ENCODE measurements around the gene UBTD1. TPM values are rescaled to one million over a fixed set of nuclear protein-coding genes. Genes with fewer than 3 reads are reported as not detected.

Gene UBTD1
- total RNA-seq, 1 donor from 2014 or later, result 37.5 TPM

DNA sequence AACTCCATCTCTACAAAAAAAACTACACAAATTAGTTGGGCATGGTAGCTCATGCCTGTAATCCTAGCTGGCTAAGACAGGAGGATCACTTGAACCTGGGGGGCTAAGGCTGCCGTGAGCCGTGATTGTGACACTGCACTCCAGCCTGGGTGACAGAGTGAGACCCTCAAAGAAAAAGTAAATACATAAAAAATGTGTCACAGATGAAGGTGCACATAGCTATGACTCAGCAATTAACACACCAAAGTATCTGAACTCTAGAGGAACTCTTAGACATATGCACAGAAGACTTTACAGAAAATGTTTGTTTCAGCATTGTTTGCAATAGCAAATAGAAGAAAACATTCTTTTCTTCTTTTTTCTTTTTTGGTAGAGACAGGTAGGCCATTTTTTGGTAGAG is 99.1 kb downstream of the UBTD1 start:
- DNase-seq (no peak), ATAC-seq (no peak)
- intact Hi-C loops (cut with DNase I), result no loop called here
- Histone ChIP-seq H3K9me3 (no peaks in the 10 kb centered on the region), H3K27ac (peak overlapping the region; percentile 6), H3K4me3 (no peak overlapping the region), H3K4me1 (no peaks in the 10 kb centered on the region), H3K36me3 (no peaks in the 10 kb centered on the region), H3K27me3 (no peaks in the 10 kb centered on the region)
- TF ChIP-seq, protein P1, sequence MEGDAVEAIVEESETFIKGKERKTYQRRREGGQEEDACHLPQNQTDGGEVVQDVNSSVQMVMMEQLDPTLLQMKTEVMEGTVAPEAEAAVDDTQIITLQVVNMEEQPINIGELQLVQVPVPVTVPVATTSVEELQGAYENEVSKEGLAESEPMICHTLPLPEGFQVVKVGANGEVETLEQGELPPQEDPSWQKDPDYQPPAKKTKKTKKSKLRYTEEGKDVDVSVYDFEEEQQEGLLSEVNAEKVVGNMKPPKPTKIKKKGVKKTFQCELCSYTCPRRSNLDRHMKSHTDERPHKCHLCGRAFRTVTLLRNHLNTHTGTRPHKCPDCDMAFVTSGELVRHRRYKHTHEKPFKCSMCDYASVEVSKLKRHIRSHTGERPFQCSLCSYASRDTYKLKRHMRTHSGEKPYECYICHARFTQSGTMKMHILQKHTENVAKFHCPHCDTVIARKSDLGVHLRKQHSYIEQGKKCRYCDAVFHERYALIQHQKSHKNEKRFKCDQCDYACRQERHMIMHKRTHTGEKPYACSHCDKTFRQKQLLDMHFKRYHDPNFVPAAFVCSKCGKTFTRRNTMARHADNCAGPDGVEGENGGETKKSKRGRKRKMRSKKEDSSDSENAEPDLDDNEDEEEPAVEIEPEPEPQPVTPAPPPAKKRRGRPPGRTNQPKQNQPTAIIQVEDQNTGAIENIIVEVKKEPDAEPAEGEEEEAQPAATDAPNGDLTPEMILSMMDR (IDR thresholded peaks at IDR 0.05), result no peak

DNA sequence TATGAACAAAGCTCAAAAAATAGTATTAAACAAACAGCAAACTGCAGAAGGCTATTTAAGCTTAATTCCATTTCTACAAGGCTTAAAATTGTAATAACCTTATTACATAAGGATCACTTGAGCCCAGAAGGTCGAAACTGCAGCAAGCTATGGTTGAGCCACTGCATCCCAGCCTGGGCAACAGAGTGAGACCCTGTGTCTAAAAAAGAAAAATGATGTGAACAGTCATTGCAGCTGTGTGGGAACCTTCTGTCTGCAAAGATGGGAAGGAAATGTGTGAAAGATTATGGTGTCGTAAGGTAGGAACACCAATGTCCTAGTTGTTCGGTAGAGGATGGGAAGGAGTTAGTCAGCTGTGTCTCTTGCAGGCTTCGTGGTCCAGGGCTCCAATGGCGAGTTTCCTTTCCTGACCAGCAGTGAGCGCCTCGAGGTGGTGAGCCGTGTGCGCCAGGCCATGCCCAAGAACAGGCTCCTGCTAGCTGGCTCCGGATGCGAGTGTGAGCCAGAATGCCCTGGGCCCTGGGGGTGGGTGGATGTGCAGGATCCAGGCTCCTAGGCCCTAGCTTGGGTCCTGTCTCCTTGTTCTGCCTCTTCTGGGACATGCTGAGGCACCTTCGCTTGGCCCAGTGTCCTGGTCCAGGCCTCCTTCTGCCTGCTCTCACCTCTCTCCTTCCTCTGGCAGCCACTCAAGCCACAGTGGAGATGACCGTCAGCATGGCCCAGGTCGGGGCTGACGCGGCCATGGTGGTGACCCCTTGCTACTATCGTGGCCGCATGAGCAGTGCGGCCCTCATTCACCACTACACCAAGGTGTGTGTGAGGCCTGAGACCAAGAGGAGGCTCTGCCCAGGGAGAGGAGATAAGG is 99.9 kb downstream of the UBTD1 start:
- intact Hi-C loops (cut with DNase I), result no loop called here
- H3K9me3 ChIP-seq, result no peaks in the 10 kb centered on the region
- ATAC-seq (no peak), DNase-seq (no peak)
- H3K36me3 ChIP-seq, result no peaks in the 10 kb centered on the region
- H3K27ac ChIP-seq, result no peak overlapping the region
- no peak overlapping the region for H3K4me3 ChIP-seq
- TF ChIP-seq, protein P1 (IDR thresholded peaks at IDR 0.05), result no peak
- H3K27me3 ChIP-seq, result no peaks in the 10 kb centered on the region
- H3K4me1 ChIP-seq, result no peaks in the 10 kb centered on the region

DNA sequence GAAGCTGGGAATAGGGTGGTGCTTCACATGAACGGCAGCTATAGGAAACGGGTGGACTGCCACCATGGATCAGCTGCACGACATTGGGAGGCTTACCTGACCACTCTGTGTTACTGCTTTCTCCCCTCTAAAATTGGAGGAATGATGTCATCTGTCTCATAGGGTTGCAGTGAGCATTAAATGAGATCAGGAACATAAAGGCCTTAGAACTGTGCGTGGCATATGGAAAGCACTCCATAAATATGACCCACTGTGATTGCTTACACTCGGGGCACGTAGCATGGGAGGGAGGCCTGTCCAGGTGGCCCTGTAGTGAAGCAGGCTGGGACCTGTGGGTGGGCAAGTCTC is 100.5 kb downstream of the UBTD1 start:
- H3K27me3 ChIP-seq, result no peaks in the 10 kb centered on the region
- ATAC-seq, result no peak
- intact Hi-C loops (cut with DNase I), result no loop called here
- H3K4me1 ChIP-seq, result no peaks in the 10 kb centered on the region
- no peak overlapping the region for H3K4me3 ChIP-seq
- H3K9me3 ChIP-seq, result no peaks in the 10 kb centered on the region
- TF ChIP-seq, protein P1 (IDR thresholded peaks at IDR 0.05), result no peak
- DNase-seq, result no peak
- no peaks in the 10 kb centered on the region for H3K36me3 ChIP-seq
- no peak overlapping the region for H3K27ac ChIP-seq

DNA sequence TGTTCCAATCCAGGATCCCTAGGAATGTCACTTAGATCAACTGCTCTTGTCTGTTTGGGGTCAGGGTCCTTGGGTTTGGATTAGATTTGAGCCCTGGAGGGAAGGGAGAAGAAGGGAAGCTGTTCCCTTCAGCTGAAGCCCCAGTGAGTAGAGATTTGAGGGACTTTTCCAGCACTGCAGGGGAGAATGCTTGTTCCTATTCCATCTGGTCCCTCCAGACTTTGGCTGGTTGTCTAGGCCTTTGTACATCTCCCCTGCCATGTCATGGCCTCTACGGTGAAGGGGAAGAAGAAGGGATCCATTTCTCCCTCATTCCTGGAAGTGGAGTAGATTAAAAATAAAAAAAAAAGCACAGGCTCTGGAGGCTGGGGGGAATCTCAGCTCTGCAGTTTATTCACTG is 101.9 kb downstream of the UBTD1 start:
- intact Hi-C loops (cut with DNase I), result no loop called here
- DNase-seq (no peak), ATAC-seq (no peak)
- TF ChIP-seq, protein P1 (IDR thresholded peaks at IDR 0.05), result no peak
- Histone ChIP-seq H3K9me3 (no peaks in the 10 kb centered on the region), H3K27ac (no peak overlapping the region), H3K4me1 (no peaks in the 10 kb centered on the region), H3K27me3 (no peaks in the 10 kb centered on the region), H3K4me3 (no peak overlapping the region), H3K36me3 (no peaks in the 10 kb centered on the region)

DNA sequence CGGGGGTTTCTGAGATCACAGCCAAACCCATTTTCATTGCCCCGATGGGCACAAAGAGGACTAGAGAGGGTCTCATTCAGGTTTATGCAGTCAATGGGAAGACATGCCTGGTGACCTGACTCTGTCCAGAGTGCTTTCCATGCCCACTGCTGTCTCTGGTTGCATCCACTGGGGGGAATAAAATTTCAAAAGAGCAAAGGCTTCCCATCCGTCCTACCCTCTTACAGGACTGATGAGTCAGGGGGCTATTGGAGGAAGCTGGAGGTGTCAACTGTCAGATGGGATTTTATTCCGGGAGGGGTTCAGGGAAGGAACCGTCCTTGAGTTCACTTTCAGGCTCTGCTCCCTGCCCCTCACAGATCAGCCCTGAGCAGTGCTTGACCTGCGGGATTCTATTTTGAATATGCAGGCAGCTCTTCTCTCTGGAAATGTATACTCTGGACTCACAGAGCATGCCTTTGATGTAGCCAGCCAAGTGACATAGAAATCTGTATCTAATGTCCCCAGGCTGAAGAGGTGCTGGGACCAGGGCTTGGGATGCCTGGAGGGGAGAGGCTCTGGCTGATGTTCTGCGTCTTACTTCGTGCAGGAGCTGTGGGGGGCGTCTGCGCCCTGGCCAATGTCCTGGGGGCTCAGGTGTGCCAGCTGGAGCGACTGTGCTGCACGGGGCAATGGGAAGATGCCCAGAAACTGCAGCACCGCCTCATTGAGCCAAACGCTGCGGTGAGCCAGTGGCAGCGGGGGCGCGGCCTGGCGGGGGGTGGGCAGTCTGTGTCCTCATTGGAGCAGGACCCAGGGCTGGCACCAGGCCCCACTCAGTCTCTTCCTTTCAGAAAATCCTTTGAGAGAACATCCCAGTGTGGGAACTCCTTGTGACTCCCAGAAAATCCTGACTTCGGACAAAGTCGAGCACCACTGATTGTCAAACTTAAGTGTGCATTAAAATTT is 102.8 kb downstream of the UBTD1 start:
- TF ChIP-seq, protein P1 (IDR thresholded peaks at IDR 0.05), result no peak
- H3K27ac ChIP-seq, result no peak overlapping the region

More for the DNA sequence above, 102.8 kb downstream of the UBTD1 start:
- intact Hi-C loops (cut with DNase I), result no loop called here
- ATAC-seq, result no peak
- Histone ChIP-seq H3K4me1 (no peaks in the 10 kb centered on the region), H3K4me3 (no peak overlapping the region), H3K36me3 (no peaks in the 10 kb centered on the region), H3K27me3 (no peaks in the 10 kb centered on the region), H3K9me3 (no peaks in the 10 kb centered on the region)
- no peak for DNase-seq
